ENCODE results near the gene TMED5. TPM values are rescaled to one million over a fixed set of nuclear protein-coding genes. Genes with fewer than 3 reads are reported as not detected.
A peak's percentile ranks its signal among the peaks of the same experiment; 100 is the strongest.
"Not testable (repeated sequence)": the region's sequence is repeated elsewhere in the genome, so short reads cannot be mapped to it uniquely, and the experiment has no call there.

Gene TMED5
- 92.7 TPM for total RNA-seq
- long read RNA-seq, full-length matches to known transcripts = 262 of 285 reads
- long read RNA-seq, partial matches to known transcripts = 1 of 285 reads
- long read RNA-seq, other reads (novel, unspliced or antisense) = 22 of 285 reads

- TF ChIP-seq, protein P1, sequence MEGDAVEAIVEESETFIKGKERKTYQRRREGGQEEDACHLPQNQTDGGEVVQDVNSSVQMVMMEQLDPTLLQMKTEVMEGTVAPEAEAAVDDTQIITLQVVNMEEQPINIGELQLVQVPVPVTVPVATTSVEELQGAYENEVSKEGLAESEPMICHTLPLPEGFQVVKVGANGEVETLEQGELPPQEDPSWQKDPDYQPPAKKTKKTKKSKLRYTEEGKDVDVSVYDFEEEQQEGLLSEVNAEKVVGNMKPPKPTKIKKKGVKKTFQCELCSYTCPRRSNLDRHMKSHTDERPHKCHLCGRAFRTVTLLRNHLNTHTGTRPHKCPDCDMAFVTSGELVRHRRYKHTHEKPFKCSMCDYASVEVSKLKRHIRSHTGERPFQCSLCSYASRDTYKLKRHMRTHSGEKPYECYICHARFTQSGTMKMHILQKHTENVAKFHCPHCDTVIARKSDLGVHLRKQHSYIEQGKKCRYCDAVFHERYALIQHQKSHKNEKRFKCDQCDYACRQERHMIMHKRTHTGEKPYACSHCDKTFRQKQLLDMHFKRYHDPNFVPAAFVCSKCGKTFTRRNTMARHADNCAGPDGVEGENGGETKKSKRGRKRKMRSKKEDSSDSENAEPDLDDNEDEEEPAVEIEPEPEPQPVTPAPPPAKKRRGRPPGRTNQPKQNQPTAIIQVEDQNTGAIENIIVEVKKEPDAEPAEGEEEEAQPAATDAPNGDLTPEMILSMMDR (IDR thresholded peaks at IDR 0.05) = peak; percentile 4
- peak within 1 kb of the TSS; percentile 98 for H3K27ac ChIP-seq
- no peaks in the 10 kb centered on the region for H3K27me3 ChIP-seq
- intact Hi-C loops (cut with DNase I) = no loop called here
- peak; percentile 99 for DNase-seq
- peaks cover 27% of the 10 kb centered on the region for H3K4me1 ChIP-seq
- H3K36me3 ChIP-seq = no peaks in the 10 kb centered on the region
- H3K4me3 ChIP-seq = peak within 1 kb of the TSS; percentile 82
- peak; percentile 97 for ATAC-seq
- no peaks in the 10 kb centered on the region for H3K9me3 ChIP-seq
Observed at GRCh38 chr1:93179886-93180722, at the start of gene TMED5. Gene TMED5 (minus strand): TSS chr1:93180413. CDS start chr1:93180242, 171 bp downstream.

GRCh38 chr1:93223023-93223675 is 42.9 kb upstream of the TMED5 start:
- Histone ChIP-seq H3K9me3 (no peaks in the 10 kb centered on the region), H3K36me3 (no peaks in the 10 kb centered on the region), H3K4me3 (no peak overlapping the region), H3K4me1 (no peaks in the 10 kb centered on the region), H3K27ac (no peak overlapping the region), H3K27me3 (no peaks in the 10 kb centered on the region)
- TF ChIP-seq, protein P1 (IDR thresholded peaks at IDR 0.05) = no peak
- DNase-seq (no peak), ATAC-seq (no peak)
- intact Hi-C loops (cut with DNase I) = no loop called here

DNA sequence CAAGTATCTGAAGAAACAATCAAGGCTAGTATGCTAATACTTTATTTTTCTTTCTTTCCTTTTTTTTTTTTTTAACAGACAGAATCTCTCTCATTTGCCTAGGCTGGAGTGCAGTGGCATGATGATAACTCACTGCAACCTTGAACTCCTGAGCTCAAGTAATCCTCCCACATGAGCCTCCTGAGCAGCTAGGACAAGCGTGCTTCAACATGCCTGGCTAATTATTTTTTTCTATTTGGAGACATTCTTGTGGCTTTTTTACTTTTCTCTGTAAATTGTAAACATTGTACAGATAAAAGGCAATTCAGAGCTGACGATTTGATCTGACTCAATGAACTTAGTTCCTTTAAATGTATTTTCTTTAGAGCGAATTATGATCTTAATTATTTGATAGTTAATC is 41.7 kb upstream of the TMED5 start:
- ATAC-seq = no peak
- H3K4me1 ChIP-seq = no peaks in the 10 kb centered on the region
- TF ChIP-seq, protein P1 (IDR thresholded peaks at IDR 0.05) = no peak
- no peaks in the 10 kb centered on the region for H3K36me3 ChIP-seq
- no peaks in the 10 kb centered on the region for H3K27me3 ChIP-seq
- H3K27ac ChIP-seq = no peak overlapping the region
- no peaks in the 10 kb centered on the region for H3K9me3 ChIP-seq
- H3K4me3 ChIP-seq = no peak overlapping the region
- intact Hi-C loops (cut with DNase I) = no loop called here
- DNase-seq = no peak

DNA sequence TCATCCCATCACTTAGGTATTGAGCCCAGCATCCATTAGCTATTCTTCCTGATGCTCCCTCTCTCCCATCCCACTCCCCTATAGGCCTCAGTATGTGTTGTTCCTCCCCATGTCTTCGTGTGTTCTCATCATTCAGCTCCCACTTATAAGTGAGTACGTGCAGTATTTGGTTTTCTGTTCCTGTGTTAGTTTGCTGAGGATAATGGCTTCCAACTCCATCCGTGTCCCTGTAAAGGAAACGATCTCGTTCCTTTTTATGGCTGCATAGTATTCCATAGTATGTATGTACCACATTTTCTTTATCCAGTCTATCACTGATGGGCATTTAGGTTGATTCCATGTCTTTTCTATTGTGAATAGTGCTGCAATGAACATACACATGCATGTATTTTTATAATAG is 40.5 kb upstream of the TMED5 start:
- intact Hi-C loops (cut with DNase I) = not testable (repeated sequence)

DNA sequence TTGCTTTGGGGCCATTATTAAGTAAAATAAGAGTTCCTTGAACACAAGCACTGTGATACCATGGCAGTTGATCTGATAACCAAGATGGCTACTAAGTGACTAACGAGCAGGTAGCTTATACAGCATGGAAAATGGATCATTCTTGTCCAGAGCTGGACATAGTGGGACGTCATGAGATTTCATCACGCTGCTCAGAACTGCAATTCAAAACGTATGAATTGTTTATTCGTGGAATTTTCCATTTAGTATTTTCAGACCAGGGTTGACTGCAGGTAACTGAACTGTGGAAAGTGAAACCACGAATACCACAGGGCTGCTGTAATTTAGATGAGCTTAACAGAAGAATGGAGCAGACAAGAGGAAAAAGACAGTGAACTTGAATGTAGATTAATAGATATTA is 39.2 kb upstream of the TMED5 start:
- Histone ChIP-seq H3K4me3 (no peak overlapping the region), H3K27me3 (no peaks in the 10 kb centered on the region), H3K9me3 (no peaks in the 10 kb centered on the region), H3K4me1 (no peaks in the 10 kb centered on the region), H3K36me3 (no peaks in the 10 kb centered on the region), H3K27ac (no peak overlapping the region)
- DNase-seq (no peak), ATAC-seq (no peak)
- intact Hi-C loops (cut with DNase I) = no loop called here
- TF ChIP-seq, protein P1 (IDR thresholded peaks at IDR 0.05) = no peak

More for the DNA sequence above, 40.5 kb upstream of the TMED5 start:
- not testable (repeated sequence) for H3K4me1 ChIP-seq, H3K4me3 ChIP-seq, DNase-seq, ATAC-seq, H3K27me3 ChIP-seq, H3K9me3 ChIP-seq, H3K27ac ChIP-seq, H3K36me3 ChIP-seq

DNA sequence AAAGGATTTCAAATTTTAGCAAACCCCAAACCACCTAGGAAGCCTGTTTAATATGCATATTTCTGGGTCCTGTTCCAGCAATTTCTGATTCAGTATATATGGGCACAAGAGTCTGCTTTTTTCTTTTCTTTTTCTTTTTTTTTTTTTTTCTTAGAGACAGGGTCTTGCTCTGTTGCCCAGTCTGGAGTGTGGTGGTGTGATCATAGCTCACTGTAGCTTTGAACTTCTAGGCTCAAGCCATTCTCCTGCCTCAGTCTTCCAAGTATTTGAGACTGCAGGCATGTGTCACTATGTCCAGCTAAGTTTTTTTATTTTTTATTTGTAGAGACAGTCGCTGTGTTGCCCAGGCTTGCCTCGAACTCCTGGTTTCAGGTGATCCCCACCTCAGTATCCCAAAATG is 35.1 kb upstream of the TMED5 start:
- Histone ChIP-seq H3K4me3 (no peak overlapping the region), H3K4me1 (no peaks in the 10 kb centered on the region), H3K27ac (no peak overlapping the region), H3K36me3 (no peaks in the 10 kb centered on the region), H3K9me3 (no peaks in the 10 kb centered on the region), H3K27me3 (no peaks in the 10 kb centered on the region)
- DNase-seq = no peak
- ATAC-seq = no peak
- TF ChIP-seq, protein P1 (IDR thresholded peaks at IDR 0.05) = no peak
- intact Hi-C loops (cut with DNase I) = no loop called here

Measured in upper lobe of right lung (tissue), 1 donor.